HG02884 (cell line): ENCODE measurements around the gene NBEAL2.
"Not testable (repeated sequence)": the region's sequence is repeated elsewhere in the genome, so short reads cannot be mapped to it uniquely, and the experiment has no call there.

Experiments used
- ATAC-seq: cut with Tn5 transposase; IDR thresholded peaks from one replicate; pipeline ENCODE4 v1.9.1; 2021; ENCODE audit warnings: mild to moderate bottlenecking, moderate library complexity; ENCODE audit not compliant: unreplicated experiment

Gene NBEAL2

DNA sequence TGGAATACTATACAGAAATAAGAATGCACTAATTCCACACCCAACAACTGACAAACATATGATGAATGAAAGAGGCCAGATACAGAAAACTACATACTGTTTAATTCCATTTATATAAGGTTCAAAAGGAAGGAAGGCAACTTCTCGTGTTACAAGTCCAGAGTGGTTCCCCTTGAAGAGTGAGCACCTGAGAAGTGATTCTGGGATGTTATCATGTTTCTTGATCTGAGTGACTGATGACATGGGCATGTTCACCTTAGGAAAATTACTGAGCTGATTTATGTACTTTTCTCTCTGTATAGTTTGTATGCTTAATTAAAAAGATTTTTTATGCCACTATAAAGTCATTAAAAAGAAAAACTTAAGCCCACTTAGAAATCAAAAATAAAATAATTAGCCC is 16.5 kb upstream of the NBEAL2 start:
- no peak for ATAC-seq

DNA sequence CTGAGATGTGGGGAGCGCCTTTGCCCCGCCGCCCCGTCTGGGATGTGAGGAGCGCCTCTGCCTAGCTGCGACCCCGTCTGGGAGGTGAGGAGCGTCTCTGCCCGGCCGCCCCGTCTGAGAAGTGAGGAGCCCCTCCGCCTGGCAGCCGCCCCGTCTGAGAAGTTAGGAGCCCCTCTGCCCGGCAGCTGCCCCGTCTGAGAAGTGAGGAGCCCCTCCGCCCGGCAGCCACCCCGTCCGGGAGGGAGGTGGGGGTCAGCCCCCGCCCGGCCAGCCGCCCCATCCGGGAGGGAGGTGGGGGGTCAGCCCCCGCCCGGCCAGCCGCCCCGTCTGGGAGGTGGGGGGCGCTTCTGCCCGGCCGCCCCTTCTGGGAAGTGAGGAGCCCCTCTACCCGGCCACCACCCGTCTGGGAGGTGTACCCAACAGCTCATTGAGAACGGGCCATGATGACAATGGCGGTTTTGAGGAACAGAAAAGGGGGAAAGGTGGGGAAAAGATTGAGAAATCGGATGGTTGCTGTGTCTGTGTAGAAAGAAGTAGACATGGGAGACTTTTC is 15.4 kb upstream of the NBEAL2 start:
- not testable (repeated sequence) for ATAC-seq

DNA sequence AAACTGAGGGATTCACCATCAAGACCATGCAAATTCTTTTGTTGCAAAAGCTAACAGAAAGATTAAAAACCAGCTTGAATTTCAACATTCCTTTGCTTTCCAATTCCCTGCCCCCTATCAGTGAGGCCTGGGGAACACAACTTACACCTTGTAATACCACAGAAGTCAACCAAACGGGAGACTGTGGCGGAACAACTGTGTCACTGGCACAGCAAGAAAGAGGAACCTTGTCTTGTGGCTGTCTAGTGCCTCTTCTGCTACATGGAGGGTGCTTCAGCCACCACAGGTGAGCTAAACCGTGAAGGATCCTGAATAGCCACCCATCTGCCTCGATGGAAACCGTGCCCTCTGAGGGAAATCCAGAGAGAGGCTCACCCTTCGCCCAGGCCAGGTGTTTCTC is 14.3 kb upstream of the NBEAL2 start:
- peak; percentile 55 for ATAC-seq

- no peak for ATAC-seq
Measured at GRCh38 chr3:46966811-46967210, 12.7 kb upstream of the NBEAL2 start.

GRCh38 chr3:46968783-46969428 is 10.6 kb upstream of the NBEAL2 start:
- no peak for ATAC-seq

DNA sequence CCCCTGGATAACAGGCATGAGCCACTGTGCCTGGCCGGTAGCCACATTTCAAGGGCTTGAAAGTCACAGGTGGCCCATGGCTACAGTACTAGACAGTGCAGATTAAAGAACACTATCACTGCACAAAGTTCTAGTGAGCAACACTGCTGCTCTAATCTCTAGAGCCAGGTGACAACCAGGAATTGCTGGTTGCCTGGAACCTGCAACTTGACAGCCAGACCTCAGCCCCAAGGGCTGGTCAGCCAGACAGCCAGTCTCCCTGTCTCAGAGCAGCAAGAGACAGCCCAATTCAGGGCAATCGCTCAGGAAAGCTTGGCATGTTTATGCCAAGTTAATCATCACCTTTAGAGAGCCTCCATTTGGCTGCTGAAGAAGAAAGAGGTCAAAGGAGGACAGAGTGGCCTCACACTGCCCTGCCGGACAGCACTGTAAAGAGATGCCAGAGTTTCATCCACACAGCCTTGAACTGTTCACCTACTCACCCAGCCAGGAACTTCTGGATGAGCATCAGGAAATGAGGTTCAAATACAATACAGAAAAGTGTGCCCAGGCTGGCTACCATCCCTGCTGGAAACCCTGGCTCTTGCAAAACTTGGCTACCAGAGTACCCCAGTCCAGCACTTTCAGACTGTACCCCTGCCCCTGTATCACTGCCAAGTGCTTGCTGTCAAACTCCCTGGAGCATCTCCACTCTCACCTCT is 8.9 kb upstream of the NBEAL2 start:
- no peak for ATAC-seq

DNA sequence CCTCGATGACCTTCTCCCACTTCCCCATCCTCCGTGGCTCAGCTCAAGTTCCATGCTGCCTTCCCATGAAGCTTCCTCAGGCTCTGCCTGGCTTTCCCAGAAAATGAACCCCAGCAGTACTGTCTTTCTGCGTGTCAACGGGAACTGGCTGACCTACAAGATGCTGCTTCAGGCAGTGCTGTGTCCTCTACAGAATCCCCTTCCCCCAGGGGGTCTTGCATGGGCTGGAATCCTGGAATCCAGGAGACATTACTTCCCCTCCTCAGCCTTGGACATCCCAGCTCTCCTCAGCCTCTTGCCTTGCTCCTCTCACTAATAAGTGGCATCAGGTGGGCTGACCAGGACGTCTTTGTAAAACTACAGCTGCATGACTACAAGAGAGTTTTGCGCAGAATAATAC is 8.3 kb upstream of the NBEAL2 start:
- ATAC-seq, result no peak

- no peak for ATAC-seq
Measured at GRCh38 chr3:46971742-46972141, 7.7 kb upstream of the NBEAL2 start.

DNA sequence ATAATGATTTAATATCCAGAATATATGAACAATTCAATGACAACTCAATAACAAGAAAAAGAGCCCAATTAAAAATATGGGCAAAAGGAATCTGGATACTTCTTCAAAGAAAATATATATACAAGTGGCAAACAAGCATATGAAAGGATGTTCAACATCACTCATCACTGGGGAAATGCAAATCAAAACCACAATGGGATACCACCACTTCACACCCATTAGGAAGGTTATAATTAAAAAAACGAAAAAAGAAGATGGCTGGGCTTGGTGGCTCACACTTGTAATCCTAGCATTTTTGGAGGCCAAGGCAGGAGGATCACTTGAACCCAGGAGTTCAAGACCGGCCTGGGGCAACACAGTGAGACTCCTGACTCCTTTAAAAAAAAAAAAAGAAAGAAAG is 7.1 kb upstream of the NBEAL2 start:
- ATAC-seq, result no peak

GRCh38 chr3:46974421-46975171 is 4.9 kb upstream of the NBEAL2 start:
- no peak for ATAC-seq

DNA sequence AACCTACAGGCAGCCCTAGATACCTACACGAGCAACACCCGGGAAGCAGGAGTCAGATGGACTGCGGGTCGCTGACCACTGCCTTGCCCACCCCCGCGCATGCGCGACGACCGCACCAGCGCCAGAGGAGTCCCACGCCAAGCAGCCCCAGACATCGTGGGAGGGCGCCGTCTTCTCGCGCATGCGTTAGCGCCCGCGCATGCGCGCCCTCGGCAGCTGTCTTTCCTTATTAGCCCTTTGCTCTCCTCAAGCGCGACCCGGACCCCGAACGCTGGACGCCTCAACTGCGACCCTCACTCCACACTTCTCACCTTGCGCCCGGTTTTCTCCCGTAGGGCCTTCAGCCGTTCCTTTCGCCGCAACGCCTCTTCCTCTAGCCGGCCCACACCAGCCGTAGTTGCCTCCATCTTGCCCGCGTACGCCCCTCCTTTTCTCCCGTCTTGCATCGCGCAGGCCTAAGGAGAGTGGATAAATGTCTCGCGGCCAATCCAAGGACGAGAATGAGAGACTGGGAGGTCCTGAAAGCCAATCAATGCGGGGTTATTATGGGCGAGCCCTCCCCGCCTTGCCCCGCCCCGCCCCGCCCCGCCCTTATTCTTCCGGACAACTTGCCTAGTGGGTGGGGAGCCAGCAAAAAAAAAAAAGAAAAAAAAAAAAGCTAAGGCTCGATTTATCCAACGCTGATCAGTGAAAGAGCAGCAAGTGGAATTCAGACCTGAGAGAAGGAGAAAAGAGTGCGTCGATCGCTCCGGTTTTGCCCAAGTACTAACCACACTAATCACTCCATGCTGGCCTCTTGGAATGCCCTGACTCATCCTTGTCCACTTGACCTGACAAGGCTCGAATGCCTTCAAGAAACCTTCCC is 2.9 kb upstream of the NBEAL2 start, which contains the start of gene CCDC12:
TSS of gene CCDC12 (minus strand) at position 420 of the 865 bp plus-strand sequence. CDS start at position 407, 13 bp downstream.
- ATAC-seq, result peak; percentile 51

DNA sequence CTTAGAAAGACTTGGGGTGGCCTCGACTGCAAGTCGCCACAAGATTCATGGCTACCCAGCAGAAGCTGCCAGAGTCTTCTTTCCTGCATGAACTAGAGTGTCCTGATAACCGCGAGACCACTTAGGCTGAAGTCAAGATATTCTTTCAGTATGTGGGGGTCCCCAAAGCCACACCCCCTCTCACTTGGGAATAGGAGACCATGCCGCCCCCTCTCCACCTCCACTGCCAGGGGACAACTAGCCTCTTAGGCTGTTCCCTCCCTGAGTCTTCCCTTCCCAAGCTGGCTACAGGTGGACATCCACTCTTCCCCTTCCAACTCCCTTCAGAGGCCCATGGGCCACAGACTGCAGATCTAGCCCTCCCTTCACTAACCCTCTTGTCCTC is 1.7 kb upstream of the NBEAL2 start:
- ATAC-seq, result no peak

GRCh38 chr3:46978381-46978780 is 1.1 kb upstream of the NBEAL2 start:
- no peak for ATAC-seq

DNA sequence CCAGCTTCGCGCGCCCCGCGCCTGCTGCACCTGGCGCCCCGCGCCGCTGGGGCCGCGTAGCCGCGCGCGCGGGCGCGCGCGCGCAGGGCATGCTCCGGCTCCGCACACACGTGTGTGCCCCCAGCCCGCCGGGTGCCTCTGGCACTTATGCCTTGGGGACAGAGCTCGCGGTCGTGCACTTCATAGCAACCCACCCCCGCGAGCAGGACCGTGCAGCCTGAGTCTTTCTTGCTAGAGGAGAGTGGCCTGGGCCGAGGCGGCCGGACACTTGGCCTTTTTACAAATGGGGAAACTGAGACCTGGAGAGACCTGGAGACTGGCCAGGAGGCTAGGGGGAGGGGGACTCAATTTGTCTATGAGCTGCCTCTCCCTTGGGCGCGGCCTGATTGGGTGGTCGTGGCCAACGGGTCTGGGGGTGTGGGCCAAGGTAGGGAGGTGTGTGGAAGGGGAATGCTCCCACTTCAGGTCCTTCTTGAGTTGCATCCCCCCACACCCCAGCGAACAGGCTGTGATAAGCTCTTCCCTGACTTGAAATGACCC is 562 bp downstream of the NBEAL2 start:
- peak; percentile 10 for ATAC-seq

DNA sequence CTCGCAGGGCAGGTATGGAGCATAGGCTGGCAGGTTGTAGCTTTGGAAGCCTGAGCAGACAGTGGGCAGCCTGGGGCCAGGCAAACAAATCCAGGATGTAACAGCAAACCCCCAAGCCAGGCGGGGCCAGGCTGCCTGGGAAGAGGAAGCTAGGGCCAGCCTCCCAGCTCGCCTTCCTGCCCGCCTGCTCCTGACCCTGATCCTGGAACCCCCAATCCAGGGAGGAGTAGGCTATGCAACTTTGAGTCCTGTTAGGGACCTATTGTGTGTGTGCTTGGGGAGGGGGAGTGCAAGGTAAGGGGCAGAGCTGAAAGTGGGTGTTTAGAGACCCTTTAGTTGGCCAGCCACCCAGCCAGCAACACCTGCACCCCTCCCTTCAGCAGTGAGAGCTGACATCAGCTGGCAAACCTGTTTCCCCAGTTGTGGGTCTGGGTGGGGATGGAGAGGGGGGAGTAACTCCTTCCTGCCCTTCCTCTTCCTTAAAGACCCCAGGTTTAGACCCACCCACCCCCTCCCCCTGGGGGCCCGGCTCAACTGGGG is 2.5 kb downstream of the NBEAL2 start:
- no peak for ATAC-seq

DNA sequence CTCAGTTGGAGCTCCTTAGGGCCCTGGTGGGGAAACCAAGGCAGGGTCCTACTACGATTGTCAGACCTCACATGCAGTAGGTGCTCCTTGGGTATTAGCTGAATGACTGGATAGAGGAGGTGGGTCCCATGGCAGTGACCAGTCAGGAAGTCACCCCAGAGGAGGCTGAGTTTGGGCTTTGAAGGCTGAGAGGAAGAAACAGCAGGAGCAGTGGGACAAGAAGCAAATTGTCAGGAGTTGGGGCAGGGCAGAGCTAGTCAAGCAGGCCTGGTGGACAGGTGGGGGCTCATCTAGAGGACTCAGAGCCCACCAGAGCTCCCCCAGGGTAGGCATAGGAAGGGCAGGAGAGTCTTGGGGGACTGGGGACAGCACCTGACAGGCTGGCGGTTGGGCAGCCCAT is 3.1 kb downstream of the NBEAL2 start:
- no peak for ATAC-seq

DNA sequence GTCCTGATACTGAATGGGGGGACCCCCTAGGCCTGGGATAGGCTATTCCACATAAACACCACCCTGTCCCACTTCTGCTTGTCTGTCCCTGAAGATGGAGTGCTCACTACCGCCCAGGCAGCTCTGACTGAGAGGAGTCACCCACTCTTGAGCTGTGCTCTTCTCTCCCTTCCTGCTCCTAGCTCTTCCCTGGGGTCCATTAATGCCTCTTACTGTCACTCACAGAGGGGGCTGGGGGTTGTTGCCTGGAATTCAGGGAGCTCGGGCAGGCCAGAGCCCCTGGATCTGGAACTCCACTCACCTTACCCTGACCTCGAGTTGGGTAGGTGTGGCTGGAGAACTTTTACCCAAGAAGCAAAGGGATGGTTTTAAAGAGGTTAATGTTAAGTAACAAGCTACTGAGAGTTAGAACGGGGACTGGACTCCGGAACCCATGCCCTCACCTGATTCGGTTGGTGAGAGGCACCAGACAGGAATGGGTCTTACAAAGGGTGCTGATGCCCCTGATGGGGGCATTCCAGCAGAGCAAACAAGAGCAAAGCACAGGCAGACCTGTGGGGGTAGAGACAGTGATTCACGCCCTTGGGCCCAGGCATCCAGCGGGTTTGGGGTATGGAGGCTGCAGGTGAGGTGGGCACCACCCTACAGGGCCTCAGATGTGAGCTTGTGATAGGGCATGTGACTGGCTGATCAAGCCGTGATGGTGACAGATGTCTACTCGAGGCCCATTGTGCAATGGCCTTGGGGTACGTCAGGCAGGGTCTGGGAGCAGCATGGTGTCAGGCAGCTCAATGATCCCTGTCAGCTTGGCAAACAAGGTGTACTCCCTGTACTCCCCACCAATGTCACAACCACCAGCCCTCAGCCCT is 5.4 kb downstream of the NBEAL2 start:
- no peak for ATAC-seq

GRCh38 chr3:46985588-46985987 is 6.1 kb downstream of the NBEAL2 start:
- ATAC-seq, result no peak

GRCh38 chr3:46986055-46986730 is 6.7 kb downstream of the NBEAL2 start:
- ATAC-seq, result no peak
